Adrenal gland (tissue), 12 donors: ENCODE measurements around the gene XPR1. TPM values are rescaled to one million over a fixed set of nuclear protein-coding genes. Genes with fewer than 3 reads are reported as not detected.

Experiments
- DNase-seq, 7 donors: peaks; one replicate each; pipeline ENCODE4 v3.0.0-alpha.2; 2019 to 2020
- H3K27ac ChIP-seq, 5 donors: fragments of 200-600 bp; sonication (generic) in 4 of 5; 1 replicate in 3 of 5; 2 replicates in 2 of 5; pipeline versions ENCODE4 v1.5.1 to v1.8.0; 2016 to 2020; ENCODE audit warnings: mild to moderate bottlenecking in 1 of 5
- H3K27me3 ChIP-seq: fragments of 200-600 bp; 2 replicates; pipeline ENCODE4 v1.8.0; 2021
- H3K36me3 ChIP-seq, 2 donors: fragments of 200-600 bp; replicated peaks in 1 of 2; 1 replicate in 1 of 2; 2 replicates in 1 of 2; pipeline versions ENCODE4 v1.5.1 to v1.8.0; 2018 to 2022
- H3K4me1 ChIP-seq, 2 donors: fragments of 200-600 bp; replicated peaks in 1 of 2; 1 replicate in 1 of 2; 2 replicates in 1 of 2; pipeline versions ENCODE4 v1.5.1 to v1.8.0; 2018 to 2021
- H3K4me3 ChIP-seq, 4 donors: fragments of 200-600 bp; sonication (generic) in 3 of 4; one replicate each; pipeline ENCODE4 v1.5.1; 2016 to 2018
- H3K9me3 ChIP-seq, 3 donors: fragments of 200-600 bp; sonication (generic) in 1 of 3; replicated peaks in 1 of 3; 1 replicate in 2 of 3; 2 replicates in 1 of 3; pipeline versions ENCODE4 v1.5.1 to v1.8.0; 2016 to 2021
- CTCF ChIP-seq, 6 experiments: fragments of 450-650 bp in 4 of 6; fragments of 200-600 bp in 2 of 6; sonication (generic) in 1 of 6; IDR thresholded peaks; 1 replicate in 5 of 6; 2 replicates in 1 of 6; pipeline versions ENCODE4 v1.5.1 to v1.8.0; 2016 to 2021; ENCODE audit warnings: antibody characterized with exemption in 6 of 6, mild to moderate bottlenecking in 2 of 6, moderate library complexity in 1 of 6
- POLR2A ChIP-seq, 2 donors: fragments of 450-650 bp; IDR thresholded peaks; one replicate each; pipeline ENCODE4 v1.6.1; 2017; ENCODE audit warnings: antibody characterized with exemption in 2 of 2, mild to moderate bottlenecking in 2 of 2, moderate library complexity in 1 of 2
- WGBS, 4 donors: extraction: QIAGEN DNeasy Blood & Tissue Kit in 2 of 4; methylation state at CpG; one replicate each; pipeline versions ENCODE4 v1.1.5 to v1.1.7; 2013 to 2017; 5-methylcytosine and 5-hydroxymethylcytosine counted together
- intact Hi-C, 2 donors: fragments of 100-400 bp; cut with DNase I; formaldehyde crosslinking; loops; one replicate each; pipeline versions ENCODE4 v1.14.1 to v1.15.0; 2022 to 2023
- polyA plus RNA-seq, 3 donors: library from polyadenylated mRNA; stranded (reverse); fragments of 200-250 nt in 2 of 3; fragments of 350-450 nt in 1 of 3; fragmentation: Illumina TruSeq in 1 of 3; extraction: RNeasy Lipid Tissue Mini Kit (QIAGEN cat#74804) in 1 of 3; gene quantifications; one replicate each; pipeline ENCODE4 v1.2.3, GENCODE V29; 2013 to 2014
- total RNA-seq, 9 donors: library from RNA; depleted of rRNA in 4 of 9; stranded (reverse); fragments of >200 nt in 4 of 9; fragments of 120-200 nt in 1 of 9; fragmentation: NEBNext Ultra II Directional in 1 of 9; extraction: Animal tissue kit (Norgen Biotek cat#: 25700) in 1 of 9; gene quantifications; one replicate each; pipeline versions ENCODE4 v1.1.0 to v1.2.4, GENCODE V29; 2013 to 2023
- donor health status: healthy with polysubstance abuse.
- donor health status: Bipolar disorder and iron deficiency.
- donor health status: DM: yes; HTN: yes; CAD: no.
- donor health status: DM: no; HTN: no; CAD: no.
- donor health status: DM: no; HTN: no; CAD: no.
- donor health status: DM: yes; HTN: yes; CAD: no.

XPR1 gene
- total and polyA plus RNA-seq, 12 donors, result 4.8 to 53.0 (median 24.1) TPM

DNA sequence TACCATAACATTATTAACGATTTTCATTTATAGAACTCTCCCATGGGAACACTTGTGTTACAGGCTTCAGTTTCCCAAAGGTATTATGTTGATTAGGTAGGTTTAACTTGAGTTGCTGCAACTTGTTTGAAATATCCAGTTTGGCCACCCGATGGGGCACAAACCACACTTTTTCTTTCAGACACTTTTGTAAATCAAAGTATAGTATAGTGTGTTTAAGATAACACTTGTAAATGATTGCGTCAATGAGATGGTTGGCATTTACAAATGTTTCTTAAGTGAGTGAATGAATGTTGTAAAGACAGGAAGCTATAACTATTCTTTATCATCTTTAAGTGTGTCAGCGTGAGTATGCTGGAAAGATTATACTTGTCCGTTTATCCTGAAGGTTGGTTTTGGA is 4.3 kb downstream of the XPR1 start:
- 76 to 82% (median 78%) methylated on average over 5 of the region's 5 CpGs for WGBS, 4 donors
- intact Hi-C loops, result loop anchor here in 1 of 2 donors (10.0 kb wide), 1 partner anchor 219 kb away; no protein-coding TSS in a partner anchor
- no peak overlapping the region for H3K27ac ChIP-seq
- H3K36me3 ChIP-seq, result no peaks in the 10 kb centered on the region
- no peak overlapping the region for H3K4me3 ChIP-seq
- no peaks in the 10 kb centered on the region for H3K27me3 ChIP-seq
- H3K4me1 ChIP-seq, result peaks cover 10 to 28% of the 10 kb centered on the region in 2 donors
- DNase-seq, result no peak
- TF ChIP-seq CTCF (IDR thresholded peaks at IDR 0.05), result no peak
- no peak for TF ChIP-seq POLR2A (IDR thresholded peaks at IDR 0.05)
- H3K9me3 ChIP-seq, result no peaks in the 10 kb centered on the region

GRCh38 chr1:180639871-180640270 is 8.0 kb downstream of the XPR1 start:
- no peak overlapping the region for H3K4me3 ChIP-seq
- peaks cover 0 to 16% of the 10 kb centered on the region in 2 donors for H3K4me1 ChIP-seq
- H3K27ac ChIP-seq, result no peak overlapping the region
- no peaks in the 10 kb centered on the region for H3K9me3 ChIP-seq
- H3K27me3 ChIP-seq, result no peaks in the 10 kb centered on the region
- intact Hi-C loops, result loop anchor here in 1 of 2 donors (10.0 kb wide), 1 partner anchor 215 kb away; no protein-coding TSS in a partner anchor
- no peak for TF ChIP-seq POLR2A (IDR thresholded peaks at IDR 0.05)
- TF ChIP-seq CTCF (IDR thresholded peaks at IDR 0.05), result no peak
- no peak for DNase-seq
- H3K36me3 ChIP-seq, result no peaks in the 10 kb centered on the region

GRCh38 chr1:180640531-180640949 is 8.7 kb downstream of the XPR1 start:
- intact Hi-C loops, result no loop called here
- Histone ChIP-seq H3K36me3 (no peaks in the 10 kb centered on the region), H3K9me3 (no peaks in the 10 kb centered on the region), H3K27me3 (no peaks in the 10 kb centered on the region), H3K27ac (no peak overlapping the region), H3K4me1 (peaks cover 0 to 16% of the 10 kb centered on the region in 2 donors), H3K4me3 (no peak overlapping the region)
- TF ChIP-seq CTCF (IDR thresholded peaks at IDR 0.05) (no peak), POLR2A (IDR thresholded peaks at IDR 0.05) (no peak)
- DNase-seq, result no peak
- 85 to 90% (median 87%) methylated on average over 3 of the region's 3 CpGs for WGBS, 4 donors

- Histone ChIP-seq H3K27me3 (no peaks in the 10 kb centered on the region), H3K4me1 (peaks cover 0 to 16% of the 10 kb centered on the region in 2 donors), H3K9me3 (no peaks in the 10 kb centered on the region), H3K36me3 (no peaks in the 10 kb centered on the region), H3K4me3 (no peak overlapping the region), H3K27ac (no peak overlapping the region)
- no peak for DNase-seq
- TF ChIP-seq CTCF (IDR thresholded peaks at IDR 0.05), result no peak
- TF ChIP-seq POLR2A (IDR thresholded peaks at IDR 0.05), result no peak
- intact Hi-C loops, result no loop called here
These were observed 9.8 kb downstream of the XPR1 start for GRCh38 chr1:180641662-180642061.
